CD8-positive, alpha-beta memory T cell (primary cell): ENCODE data around the gene DNM2. TPM values are rescaled to one million over a fixed set of nuclear protein-coding genes. Genes with fewer than 3 reads are reported as not detected.
A peak's percentile ranks its signal among the peaks of the same experiment; 100 is the strongest.

Source experiments
- CTCF ChIA-PET: fragments of 350-600 bp; sonication (Branson Sonifier 250); formaldehyde crosslinking; loops from one replicate; lab custom pipeline; 2021; ENCODE audit warnings: antibody characterized with exemption; lab: Charles Lee
- POLR2A ChIA-PET: fragments of 350-600 bp; sonication (Branson Sonifier 250); formaldehyde crosslinking; loops from one replicate; lab custom pipeline; 2021; ENCODE audit warnings: antibody characterized with exemption; lab: Charles Lee
- DNase-seq, 5 donors: peaks; one replicate each; pipeline versions ENCODE4 v3.0.0 to v3.0.0-alpha.2; 2020 to 2022; ENCODE audit warnings: mixed read lengths in 1 of 5
- H3K27ac ChIP-seq: one replicate; pipeline ENCODE4 v1.7.0; 2013; ENCODE audit warnings: low read depth, mild to moderate bottlenecking, low read length, moderate library complexity
- H3K27me3 ChIP-seq: 2 replicates; pipeline ENCODE4 v1.7.0; 2013; ENCODE audit warnings: low read length, mild to moderate bottlenecking; ENCODE audit not compliant: insufficient read depth, poor library complexity, severe bottlenecking
- H3K36me3 ChIP-seq: 2 replicates; pipeline ENCODE4 v1.7.0; 2013; ENCODE audit warnings: mild to moderate bottlenecking, low read length, moderate library complexity; ENCODE audit not compliant: insufficient read depth
- H3K4me1 ChIP-seq: 2 replicates; pipeline ENCODE4 v1.7.0; 2013; ENCODE audit warnings: mild to moderate bottlenecking, low read length, moderate library complexity; ENCODE audit not compliant: insufficient read depth
- H3K4me3 ChIP-seq: 2 replicates; pipeline ENCODE4 v1.7.0; 2013; ENCODE audit warnings: mild to moderate bottlenecking, low read length
- H3K9me3 ChIP-seq: 2 replicates; pipeline ENCODE4 v1.7.0; 2013; ENCODE audit warnings: mild to moderate bottlenecking, low read length
- H3K27ac Mint-ChIP-seq, 8 donors: one replicate each; pipeline ENCODE4 v1.8.0; 2020 to 2021; ENCODE audit warnings: mixed read lengths in 8 of 8, mild to moderate bottlenecking in 6 of 8, inconsistent platforms in 3 of 8, moderate library complexity in 3 of 8
- H3K27me3 Mint-ChIP-seq, 2 donors: one replicate each; pipeline ENCODE4 v1.8.0; 2020 to 2021; ENCODE audit warnings: mixed read lengths in 2 of 2, mild to moderate bottlenecking in 1 of 2, moderate library complexity in 1 of 2
- H3K36me3 Mint-ChIP-seq, 3 donors: one replicate each; pipeline ENCODE4 v1.8.0; 2020 to 2021; ENCODE audit warnings: mixed read lengths in 3 of 3, inconsistent platforms in 1 of 3, mild to moderate bottlenecking in 1 of 3
- H3K4me1 Mint-ChIP-seq, 3 donors: one replicate each; pipeline ENCODE4 v1.8.0; 2020 to 2021; ENCODE audit warnings: mixed read lengths in 3 of 3, inconsistent platforms in 1 of 3, mild to moderate bottlenecking in 1 of 3
- H3K4me3 Mint-ChIP-seq, 7 donors: one replicate each; pipeline ENCODE4 v1.8.0; 2020 to 2021; ENCODE audit warnings: mixed read lengths in 7 of 7, mild to moderate bottlenecking in 6 of 7, moderate library complexity in 4 of 7, inconsistent platforms in 2 of 7
- H3K9me3 Mint-ChIP-seq, 5 donors: one replicate each; pipeline ENCODE4 v1.8.0; 2020 to 2022; ENCODE audit warnings: mixed read lengths in 5 of 5, mild to moderate bottlenecking in 3 of 5, moderate library complexity in 2 of 5, inconsistent platforms in 1 of 5
- polyA plus RNA-seq: library from polyadenylated mRNA; unstranded; fragments of 300-500 nt; fragmentation: Illumina TruSeq; gene quantifications from one replicate; pipeline ENCODE4 v1.2.3, GENCODE V29; 2021
- total RNA-seq, 2 experiments: library from RNA; stranded (reverse); gene quantifications; one replicate each; pipeline ENCODE4 v1.2.3, GENCODE V29; 2021

DNM2 gene
- total and polyA plus RNA-seq, 3 experiments from 2014 or later: 105 to 165 (median 154) TPM

- no peaks in the 10 kb centered on the region for H3K27me3 Mint-ChIP-seq
- H3K4me1 ChIP-seq: peaks cover 19% of the 10 kb centered on the region
- no peaks in the 10 kb centered on the region for H3K27me3 ChIP-seq
- H3K9me3 ChIP-seq: no peaks in the 10 kb centered on the region
- H3K36me3 ChIP-seq: peaks cover 27% of the 10 kb centered on the region
- no peak for DNase-seq
- peaks cover 10 to 63% (median 12%) of the 10 kb centered on the region in 3 donors for H3K36me3 Mint-ChIP-seq
- ChIA-PET CTCF (no interaction called here), POLR2A (no interaction called here)
- peak overlapping the region in 2 of 7 donors; percentile 14 to 28 for H3K4me3 Mint-ChIP-seq
- peaks cover 32 to 51% (median 40%) of the 10 kb centered on the region in 3 donors for H3K4me1 Mint-ChIP-seq
- no peaks in the 10 kb centered on the region for H3K9me3 Mint-ChIP-seq
- H3K27ac ChIP-seq: peak overlapping the region; percentile 31
- H3K27ac Mint-ChIP-seq: peak overlapping the region; percentile 75 to 95 (median 86)
- no peak overlapping the region for H3K4me3 ChIP-seq
Observed at GRCh38 chr19:10812902-10813404, 95.1 kb downstream of the DNM2 start.

GRCh38 chr19:10815007-10815536 lies 97.2 kb downstream of the DNM2 start:
- Mint-ChIP-seq H3K4me3 (peak overlapping the region in 1 of 7 donors; percentile 66), H3K9me3 (no peaks in the 10 kb centered on the region), H3K4me1 (peaks cover 16 to 30% (median 19%) of the 10 kb centered on the region in 3 donors), H3K36me3 (peaks cover 2 to 59% (median 5%) of the 10 kb centered on the region in 3 donors), H3K27me3 (no peaks in the 10 kb centered on the region), H3K27ac (peak overlapping the region in 6 of 8 donors; percentile 42 to 94 (median 72))
- CTCF ChIA-PET: interaction anchor here (1.6 kb wide), 1 partner anchor 98 kb away, joined by 5 read pairs; the partner anchor contains the start of gene DNM2
- no peak for DNase-seq
- H3K27ac ChIP-seq: no peak overlapping the region
- H3K27me3 ChIP-seq: no peaks in the 10 kb centered on the region
- H3K36me3 ChIP-seq: peaks cover 25% of the 10 kb centered on the region
- POLR2A ChIA-PET: no interaction called here
- no peak overlapping the region for H3K4me3 ChIP-seq
- peaks cover 5% of the 10 kb centered on the region for H3K4me1 ChIP-seq
- no peaks in the 10 kb centered on the region for H3K9me3 ChIP-seq

GRCh38 chr19:10815969-10816644 lies 98.2 kb downstream of the DNM2 start:
- POLR2A ChIA-PET: no interaction called here
- CTCF ChIA-PET: no interaction called here
- H3K27ac Mint-ChIP-seq: peak overlapping the region in 4 of 8 donors; percentile 33 to 88 (median 52)
- no peaks in the 10 kb centered on the region for H3K27me3 Mint-ChIP-seq
- peaks cover 28% of the 10 kb centered on the region for H3K36me3 ChIP-seq
- DNase-seq: no peak
- no peak overlapping the region for H3K4me3 ChIP-seq
- peaks cover 5% of the 10 kb centered on the region for H3K4me1 ChIP-seq
- no peak overlapping the region for H3K4me3 Mint-ChIP-seq
- H3K36me3 Mint-ChIP-seq: peaks cover 7 to 63% (median 8%) of the 10 kb centered on the region in 3 donors
- peaks cover 18 to 24% (median 23%) of the 10 kb centered on the region in 3 donors for H3K4me1 Mint-ChIP-seq
- no peaks in the 10 kb centered on the region for H3K27me3 ChIP-seq
- no peak overlapping the region for H3K27ac ChIP-seq
- no peaks in the 10 kb centered on the region for H3K9me3 Mint-ChIP-seq
- no peaks in the 10 kb centered on the region for H3K9me3 ChIP-seq

GRCh38 chr19:10816691-10817090 lies 98.8 kb downstream of the DNM2 start:
- H3K9me3 ChIP-seq: no peaks in the 10 kb centered on the region
- H3K36me3 ChIP-seq: peaks cover 26% of the 10 kb centered on the region
- H3K27me3 Mint-ChIP-seq: no peaks in the 10 kb centered on the region
- H3K9me3 Mint-ChIP-seq: no peaks in the 10 kb centered on the region
- H3K4me1 Mint-ChIP-seq: peaks cover 18 to 24% (median 23%) of the 10 kb centered on the region in 3 donors
- no peaks in the 10 kb centered on the region for H3K27me3 ChIP-seq
- H3K4me3 ChIP-seq: no peak overlapping the region
- CTCF ChIA-PET: no interaction called here
- H3K4me3 Mint-ChIP-seq: no peak overlapping the region
- H3K4me1 ChIP-seq: peaks cover 5% of the 10 kb centered on the region
- no peak overlapping the region for H3K27ac ChIP-seq
- POLR2A ChIA-PET: no interaction called here
- H3K36me3 Mint-ChIP-seq: peaks cover 7 to 63% (median 8%) of the 10 kb centered on the region in 3 donors
- peak overlapping the region in 1 of 8 donors; percentile 66 for H3K27ac Mint-ChIP-seq
- DNase-seq: no peak

- Mint-ChIP-seq H3K27me3 (no peaks in the 10 kb centered on the region), H3K4me1 (peaks cover 18 to 23% (median 19%) of the 10 kb centered on the region in 3 donors), H3K36me3 (peaks cover 7 to 62% (median 8%) of the 10 kb centered on the region in 3 donors), H3K9me3 (no peaks in the 10 kb centered on the region), H3K4me3 (no peak overlapping the region), H3K27ac (peak overlapping the region in 1 of 8 donors; percentile 24)
- Histone ChIP-seq H3K27ac (no peak overlapping the region), H3K4me1 (peaks cover 5% of the 10 kb centered on the region), H3K9me3 (no peaks in the 10 kb centered on the region), H3K36me3 (peaks cover 19% of the 10 kb centered on the region), H3K4me3 (no peak overlapping the region), H3K27me3 (no peaks in the 10 kb centered on the region)
- CTCF ChIA-PET: no interaction called here
- POLR2A ChIA-PET: no interaction called here
- DNase-seq: no peak
Observed at GRCh38 chr19:10817291-10818038, 99.6 kb downstream of the DNM2 start.

GRCh38 chr19:10818301-10819123 lies 100.6 kb downstream of the DNM2 start:
- Mint-ChIP-seq H3K4me1 (peaks cover 11 to 16% (median 12%) of the 10 kb centered on the region in 3 donors), H3K36me3 (peaks cover 7 to 58% (median 8%) of the 10 kb centered on the region in 3 donors), H3K4me3 (no peak overlapping the region), H3K27me3 (no peaks in the 10 kb centered on the region), H3K27ac (peak overlapping the region in 1 of 8 donors; percentile 21), H3K9me3 (no peaks in the 10 kb centered on the region)
- no peak overlapping the region for H3K4me3 ChIP-seq
- POLR2A ChIA-PET: no interaction called here
- H3K9me3 ChIP-seq: no peaks in the 10 kb centered on the region
- CTCF ChIA-PET: interaction anchor here (0.7 kb wide), 1 partner anchor 46 kb away, joined by 3 read pairs; no protein-coding TSS in a partner anchor
- H3K27ac ChIP-seq: no peak overlapping the region
- DNase-seq: no peak
- no peaks in the 10 kb centered on the region for H3K27me3 ChIP-seq
- peaks cover 20% of the 10 kb centered on the region for H3K36me3 ChIP-seq
- H3K4me1 ChIP-seq: no peaks in the 10 kb centered on the region
